ENCODE measurements around the gene LRRC8B. TPM values are rescaled to one million over a fixed set of nuclear protein-coding genes. Genes with fewer than 3 reads are reported as not detected.

The LRRC8B gene
- total and polyA plus RNA-seq, 7 experiments from 2014 or later: 8.8 to 23.0 (median 16.7) TPM

GRCh38 chr1:89643577-89643976 lies 118.9 kb downstream of the LRRC8B start:
- peak overlapping the region in 4 of 9 donors; percentile 33 to 67 (median 52) for H3K27ac Mint-ChIP-seq
- no peaks in the 10 kb centered on the region for H3K36me3 ChIP-seq (ENCODE audit: control insufficient read depth in 2 of 3, insufficient read depth in 3 of 3, low read length in 3 of 3)
- intact Hi-C loops (cut with micrococcal nuclease): no loop called here
- peaks cover 0 to 12% (median 0%) of the 10 kb centered on the region in 3 experiments for H3K9me3 ChIP-seq (ENCODE audit: control insufficient read depth in 2 of 3, low read length in 3 of 3)
- no peak for ATAC-seq
- peaks cover 34 to 74% (median 70%) of the 10 kb centered on the region in 7 donors for H3K4me1 Mint-ChIP-seq
- no peak overlapping the region for H3K4me3 ChIP-seq (ENCODE audit: low read length)
- H3K27me3 Mint-ChIP-seq: no peaks in the 10 kb centered on the region
- no peak overlapping the region for H3K27ac ChIP-seq (ENCODE audit: low read depth, low read length)
- no peak for DNase-seq
- CTCF ChIA-PET: interaction anchor here (1.9 kb wide), 1 partner anchor 120 kb away, joined by 5 read pairs; no protein-coding TSS in a partner anchor
- no peaks in the 10 kb centered on the region for H3K27me3 ChIP-seq (ENCODE audit: control insufficient read depth in 2 of 2, insufficient read depth in 2 of 2, low read length in 2 of 2)
- peaks cover 6 to 24% of the 10 kb centered on the region in 2 donors for H3K4me1 ChIP-seq (ENCODE audit: control insufficient read depth in 2 of 2, insufficient read depth in 2 of 2, low read length in 2 of 2)
- H3K4me3 Mint-ChIP-seq: peak overlapping the region in 6 of 10 donors; percentile 8 to 54 (median 38)
- peaks cover 0 to 31% (median 14%) of the 10 kb centered on the region in 11 donors for H3K9me3 Mint-ChIP-seq
- H3K36me3 Mint-ChIP-seq: peaks cover 3 to 49% (median 25%) of the 10 kb centered on the region in 5 donors
- POLR2A ChIA-PET: interaction anchor here (1.0 to 1.8 kb wide), 5 partner anchors 8 to 40 kb away, joined by 3 to 7 read pairs (median 4); partner anchors contain the start of gene LRRC8C

DNA sequence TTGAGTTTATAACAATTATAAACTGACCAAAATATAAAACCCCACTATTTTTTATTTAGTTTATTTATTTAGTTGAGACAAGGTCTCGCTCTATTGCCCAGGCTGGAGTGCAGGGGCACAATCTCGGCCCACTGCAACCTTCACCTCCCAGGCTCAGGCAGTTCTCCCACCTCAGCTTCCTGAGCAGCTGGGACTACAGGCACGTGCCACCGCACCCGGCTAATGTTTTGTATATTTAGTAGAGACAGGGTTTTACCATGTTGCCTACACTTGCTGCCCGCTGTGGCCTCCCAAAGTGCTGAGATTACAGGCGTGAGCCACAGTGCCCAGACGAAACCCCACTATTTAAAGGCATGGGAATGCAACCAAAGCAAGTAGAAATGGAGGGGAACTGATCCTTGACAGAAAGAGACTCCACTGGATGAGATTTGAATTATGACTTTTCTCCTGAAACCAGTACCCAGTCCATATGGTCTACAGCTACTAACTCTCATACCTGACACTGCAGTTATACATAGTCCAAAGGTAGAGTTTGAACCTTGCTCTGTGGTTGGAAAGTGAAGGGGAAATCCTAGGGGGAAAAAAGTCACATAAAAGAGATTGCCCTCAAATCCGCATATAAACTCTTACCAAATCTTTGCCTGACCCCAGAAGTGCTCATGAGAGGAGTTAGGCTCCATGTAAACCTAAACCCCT lies 119.6 kb downstream of the LRRC8B start:
- Histone ChIP-seq H3K4me1 (ENCODE audit: control insufficient read depth in 2 of 2, insufficient read depth in 2 of 2, low read length in 2 of 2) (peaks cover 11 to 28% of the 10 kb centered on the region in 2 donors), H3K9me3 (ENCODE audit: control insufficient read depth in 2 of 3, low read length in 3 of 3) (peaks cover 0 to 12% (median 0%) of the 10 kb centered on the region in 3 experiments), H3K27me3 (ENCODE audit: control insufficient read depth in 2 of 2, insufficient read depth in 2 of 2, low read length in 2 of 2) (no peaks in the 10 kb centered on the region), H3K27ac (ENCODE audit: low read depth, low read length) (no peak overlapping the region), H3K36me3 (ENCODE audit: control insufficient read depth in 2 of 3, insufficient read depth in 3 of 3, low read length in 3 of 3) (no peaks in the 10 kb centered on the region), H3K4me3 (ENCODE audit: low read length) (no peak overlapping the region)
- Mint-ChIP-seq H3K4me3 (no peak overlapping the region), H3K36me3 (peaks cover 3 to 51% (median 25%) of the 10 kb centered on the region in 5 donors), H3K27me3 (no peaks in the 10 kb centered on the region), H3K9me3 (peaks cover 0 to 31% (median 14%) of the 10 kb centered on the region in 11 donors), H3K4me1 (peaks cover 34 to 76% (median 73%) of the 10 kb centered on the region in 7 donors), H3K27ac (peak overlapping the region in 7 of 9 donors; percentile 6 to 75 (median 56))
- ChIA-PET POLR2A (interaction anchor here (0.6 to 1.8 kb wide), 7 partner anchors 9 to 126 kb away, joined by 3 to 8 read pairs (median 3); partner anchors contain the start of gene LRRC8C), CTCF (interaction anchor here (1.9 kb wide), 1 partner anchor 119 kb away, joined by 5 read pairs; no protein-coding TSS in a partner anchor)
- intact Hi-C loops (cut with micrococcal nuclease): no loop called here
- no peak for DNase-seq
- ATAC-seq: no peak

- no peak overlapping the region for H3K27ac ChIP-seq (ENCODE audit: low read depth, low read length)
- Mint-ChIP-seq H3K4me1 (peaks cover 34 to 74% (median 68%) of the 10 kb centered on the region in 7 donors), H3K36me3 (peaks cover 3 to 56% (median 25%) of the 10 kb centered on the region in 5 donors), H3K4me3 (no peak overlapping the region), H3K27ac (no peak overlapping the region), H3K27me3 (no peaks in the 10 kb centered on the region), H3K9me3 (peaks cover 0 to 31% (median 14%) of the 10 kb centered on the region in 11 donors)
- CTCF ChIA-PET: no interaction called here
- DNase-seq (no peak), ATAC-seq (no peak)
- peaks cover 22 to 36% of the 10 kb centered on the region in 2 donors for H3K4me1 ChIP-seq (ENCODE audit: control insufficient read depth in 2 of 2, insufficient read depth in 2 of 2, low read length in 2 of 2)
- H3K4me3 ChIP-seq (ENCODE audit: low read length): no peak overlapping the region
- H3K9me3 ChIP-seq (ENCODE audit: control insufficient read depth in 2 of 3, low read length in 3 of 3): peaks cover 0 to 12% (median 0%) of the 10 kb centered on the region in 3 experiments
- no peaks in the 10 kb centered on the region for H3K27me3 ChIP-seq (ENCODE audit: control insufficient read depth in 2 of 2, insufficient read depth in 2 of 2, low read length in 2 of 2)
- H3K36me3 ChIP-seq (ENCODE audit: control insufficient read depth in 2 of 3, insufficient read depth in 3 of 3, low read length in 3 of 3): no peaks in the 10 kb centered on the region
- intact Hi-C loops (cut with micrococcal nuclease): loop anchor here in 1 of 2 donors (1.0 kb wide), 1 partner anchor 8 kb away; no protein-coding TSS in a partner anchor
- POLR2A ChIA-PET: interaction anchor here (0.7 to 2.4 kb wide), 8 partner anchors 10 to 116 kb away, joined by 3 to 10 read pairs (median 4); partner anchors contain the start of gene LRRC8C
These were observed 121.6 kb downstream of the LRRC8B start for GRCh38 chr1:89646259-89646658.

Other genes starting within 250 kb of the LRRC8B start
- gene GBP6, start 160.8 kb upstream of the LRRC8B start, total RNA-seq: 1 to 10 TPM in 1 of 5 experiments, under 1 TPM in 3, not detected in 1; 0.19 to 2.8 (median 0.27) TPM
- gene GBP6, start 160.8 kb upstream of the LRRC8B start, polyA plus RNA-seq: under 1 TPM in 1 of 2 donors, not detected in 1; 0.14 TPM
- 10 to 100 TPM; 27.1 to 50.5 (median 46.6) TPM for gene LRRC8C, start 108.3 kb downstream of the LRRC8B start, total RNA-seq
- 10 to 100 TPM; 14.3 to 16.6 TPM for gene LRRC8C, start 108.3 kb downstream of the LRRC8B start, polyA plus RNA-seq

All from naive thymus-derived CD4-positive, alpha-beta T cell (primary cell).